IMR-90 (cell line): ENCODE results near the gene DENND1C. TPM values are rescaled to one million over a fixed set of nuclear protein-coding genes. Genes with fewer than 3 reads are reported as not detected.

Experiments
- ATAC-seq: fragments of 200-7000 bp; cut with Tn5 transposase; 2 replicates; pipeline ENCODE4 v1.9.1; 2020; ENCODE audit warnings: low read depth, mild to moderate bottlenecking, moderate library complexity
- BruUV-seq: library from RNA; stranded (reverse); fragments of 400-500 nt; replicated peaks from 2 replicates; lab custom pipeline; 2021; lab: Mats Ljungman, UMichigan
- CTCF ChIA-PET: fragments of 300-600 bp; formaldehyde crosslinking; extraction: SDS; loops from one replicate; lab custom pipeline; 2021; ENCODE audit warnings: antibody characterized with exemption; lab: Yijun Ruan, JAX
- POLR2A ChIA-PET: fragments of 300-600 bp; sonication (Branson Sonifier 250); formaldehyde crosslinking; loops from one replicate; lab custom pipeline; 2022; ENCODE audit warnings: antibody characterized with exemption; ENCODE audit not compliant: unreplicated experiment; lab: Charles Lee
- DNase-seq: peaks from one replicate; pipeline ENCODE4 v3.0.0; 2013
- H2AFZ ChIP-seq: replicated peaks from 2 replicates; pipeline ENCODE3; 2013; ENCODE audit warnings: low read length, mild to moderate bottlenecking; ENCODE audit not compliant: poor library complexity
- H2AK5ac ChIP-seq: 2 replicates; pipeline ENCODE4 v1.6.1; 2013; ENCODE audit warnings: low read depth, low read length, inconsistent platforms
- H2AK9ac ChIP-seq: replicated peaks from 2 replicates; pipeline ENCODE3; 2013; ENCODE audit warnings: mild to moderate bottlenecking, low read depth, low read length, moderate library complexity; ENCODE audit not compliant: poor library complexity
- H2BK120ac ChIP-seq: 2 replicates; pipeline ENCODE4 v1.6.1; 2013; ENCODE audit warnings: low read depth, low read length, inconsistent platforms
- H2BK15ac ChIP-seq: 3 replicates; pipeline ENCODE4 v1.6.1; 2013; ENCODE audit warnings: low read depth, low read length, inconsistent platforms
- H2BK20ac ChIP-seq: 2 replicates; pipeline ENCODE4 v1.6.1; 2013; ENCODE audit warnings: low read depth, mild to moderate bottlenecking, inconsistent platforms, low read length, moderate library complexity
- H2BK5ac ChIP-seq: 2 replicates; pipeline ENCODE4 v1.6.1; 2013; ENCODE audit warnings: mild to moderate bottlenecking, low read depth, low read length, inconsistent platforms; ENCODE audit not compliant: poor library complexity, severe bottlenecking
- H3K14ac ChIP-seq: replicated peaks from 2 replicates; pipeline ENCODE4 v1.6.1; 2013; ENCODE audit warnings: low read depth, low read length, inconsistent platforms
- H3K18ac ChIP-seq: 2 replicates; pipeline ENCODE4 v1.6.1; 2013; ENCODE audit warnings: low read depth, low read length, control low read depth
- H3K23ac ChIP-seq: 2 replicates; pipeline ENCODE4 v1.6.1; 2013; ENCODE audit warnings: low read depth, low read length, inconsistent platforms
- H3K27ac ChIP-seq: 2 replicates; pipeline ENCODE4 v1.5.1; 2013; ENCODE audit warnings: mild to moderate bottlenecking, control low read depth, low read length; ENCODE audit not compliant: insufficient read depth
- H3K27me3 ChIP-seq: 2 replicates; pipeline ENCODE4 v1.6.1; 2013; ENCODE audit warnings: low read length; ENCODE audit not compliant: control insufficient read depth, insufficient read depth
- H3K36me3 ChIP-seq: 2 replicates; pipeline ENCODE4 v1.6.1; 2013; ENCODE audit warnings: low read length, mixed read lengths; ENCODE audit not compliant: control insufficient read depth, insufficient read depth
- H3K4ac ChIP-seq: 2 replicates; pipeline ENCODE4 v1.6.1; 2013; ENCODE audit warnings: low read depth, low read length, inconsistent platforms
- H3K4me1 ChIP-seq: 2 replicates; pipeline ENCODE4 v1.6.1; 2013; ENCODE audit warnings: low read length, mixed read lengths; ENCODE audit not compliant: control insufficient read depth, insufficient read depth
- H3K4me2 ChIP-seq: 2 replicates; pipeline ENCODE4 v1.6.1; 2013; ENCODE audit warnings: low read depth, mild to moderate bottlenecking, control low read depth, low read length, moderate library complexity
- H3K4me3 ChIP-seq: 2 replicates; pipeline ENCODE4 v1.5.1; 2013; ENCODE audit warnings: low read depth, mild to moderate bottlenecking, control low read depth, low read length, moderate library complexity; ENCODE audit not compliant: insufficient read depth
- H3K56ac ChIP-seq: 2 replicates; pipeline ENCODE4 v1.6.1; 2013; ENCODE audit warnings: low read length, inconsistent platforms; ENCODE audit not compliant: insufficient read depth; ENCODE audit errors: extremely low read depth
- H3K79me1 ChIP-seq, 2 experiments: 2 replicates each; pipeline ENCODE4 v1.6.1; 2013; ENCODE audit warnings: low read length in 2 of 2, inconsistent platforms in 1 of 2, low read depth in 1 of 2
- H3K9ac ChIP-seq: 2 replicates; pipeline ENCODE4 v1.6.1; 2013; ENCODE audit warnings: low read depth, low read length, control low read depth
- H3K9me1 ChIP-seq: 2 replicates; pipeline ENCODE4 v1.6.1; 2013; ENCODE audit warnings: low read length, inconsistent platforms; ENCODE audit not compliant: insufficient read depth
- H3K9me3 ChIP-seq: 2 replicates; pipeline ENCODE4 v1.6.1; 2013; ENCODE audit warnings: low read length; ENCODE audit not compliant: control insufficient read depth, insufficient read depth
- H4K20me1 ChIP-seq: 2 replicates; pipeline ENCODE4 v1.6.1; 2013; ENCODE audit warnings: low read length, inconsistent platforms; ENCODE audit not compliant: insufficient read depth
- H4K5ac ChIP-seq: 2 replicates; pipeline ENCODE4 v1.6.1; 2013; ENCODE audit warnings: mild to moderate bottlenecking, low read depth, low read length, control low read depth
- H4K8ac ChIP-seq, 2 experiments: 2 replicates each; pipeline ENCODE4 v1.6.1; 2013; ENCODE audit warnings: low read depth in 2 of 2, low read length in 2 of 2, control low read depth in 1 of 2, inconsistent platforms in 1 of 2
- H4K91ac ChIP-seq: 2 replicates; pipeline ENCODE4 v1.6.1; 2013; ENCODE audit warnings: low read depth, low read length, inconsistent platforms; ENCODE audit not compliant: insufficient read depth
- BHLHE40 ChIP-seq: fragments of 150-350 bp; IDR thresholded peaks from 2 replicates; pipeline ENCODE4 v1.6.1; 2016; ENCODE audit warnings: mild to moderate bottlenecking, low read depth, low read length
- CEBPB ChIP-seq: IDR thresholded peaks from 2 replicates; pipeline ENCODE4 v1.6.1; 2012; ENCODE audit warnings: low read depth, low read length, improper control_type of control experiment
- CHD1 ChIP-seq: IDR thresholded peaks from 2 replicates; pipeline ENCODE4 v1.6.1; 2012; ENCODE audit warnings: low read depth, low read length, improper control_type of control experiment
- CTCF ChIP-seq: conservative IDR thresholded peaks from 2 replicates; pipeline ENCODE4 v1.5.1; 2012; ENCODE audit warnings: mild to moderate bottlenecking, low read depth, low read length, improper control_type of control experiment
- ELK1 ChIP-seq: fragments of 150-350 bp; IDR thresholded peaks from 2 replicates; pipeline ENCODE4 v1.6.1; 2016; ENCODE audit warnings: low read depth, mild to moderate bottlenecking, low read length, moderate library complexity, borderline replicate concordance
- FOS ChIP-seq: fragments of 150-350 bp; IDR thresholded peaks from 2 replicates; pipeline ENCODE4 v1.6.1; 2016; ENCODE audit warnings: low read depth, low read length
- MAFK ChIP-seq: IDR thresholded peaks from 2 replicates; pipeline ENCODE4 v1.6.1; 2012; ENCODE audit warnings: low read depth, low read length, improper control_type of control experiment
- MAZ ChIP-seq: IDR thresholded peaks from 2 replicates; pipeline ENCODE4 v1.6.1; 2012; ENCODE audit warnings: low read depth, mild to moderate bottlenecking, low read length, improper control_type of control experiment, moderate library complexity, borderline replicate concordance
- MXI1 ChIP-seq: IDR thresholded peaks from 2 replicates; pipeline ENCODE4 v1.6.1; 2012; ENCODE audit warnings: low read depth, mild to moderate bottlenecking, low read length, moderate library complexity, borderline replicate concordance
- NFE2L2 ChIP-seq: fragments of 150-350 bp; IDR thresholded peaks from 2 replicates; pipeline ENCODE4 v1.6.1; 2016; ENCODE audit warnings: low read depth, mild to moderate bottlenecking, low read length
- POLR2A ChIP-seq: IDR thresholded peaks from 2 replicates; pipeline ENCODE4 v1.6.1; 2012; ENCODE audit warnings: mild to moderate bottlenecking, low read depth, low read length
- RAD21 ChIP-seq: IDR thresholded peaks from 2 replicates; pipeline ENCODE4 v1.6.1; 2012; ENCODE audit warnings: low read length, improper control_type of control experiment
- RCOR1 ChIP-seq: IDR thresholded peaks from 2 replicates; pipeline ENCODE4 v1.6.1; 2012; ENCODE audit warnings: mild to moderate bottlenecking, low read length, improper control_type of control experiment; ENCODE audit not compliant: insufficient replicate concordance
- RFX5 ChIP-seq: IDR thresholded peaks from 2 replicates; pipeline ENCODE4 v1.8.0; 2012; ENCODE audit warnings: low read depth, mild to moderate bottlenecking, low read length, moderate library complexity
- SMC3 ChIP-seq: fragments of 150-350 bp; IDR thresholded peaks from 2 replicates; pipeline ENCODE4 v1.6.1; 2016; ENCODE audit warnings: low read depth, mild to moderate bottlenecking, antibody characterized with exemption, low read length, moderate library complexity
- USF2 ChIP-seq: fragments of 150-350 bp; IDR thresholded peaks from 2 replicates; pipeline ENCODE4 v1.6.1; 2017; ENCODE audit warnings: mild to moderate bottlenecking, antibody characterized with exemption, low read length, low read depth
- WGBS, 2 experiments: methylation state at CpG; one replicate each; pipeline versions ENCODE4 v1.1.5 to v1.1.7; 2013; ENCODE audit warnings: missing lambda C conversion rate in 2 of 2; ENCODE audit not compliant: insufficient read length in 1 of 2; ENCODE audit errors: extremely low coverage in 2 of 2; 5-methylcytosine and 5-hydroxymethylcytosine counted together
- dilution Hi-C: fragments of 300-500 bp; cut with HindIII; formaldehyde crosslinking; loops from one replicate; pipeline ENCODE4 v1.14.3; 2018; ENCODE audit warnings: low sequenced_read_pairs; ENCODE audit not compliant: unreplicated experiment
- in situ Hi-C: fragments of 300-500 bp; cut with MboI; formaldehyde crosslinking; loops from 3 replicates; pipeline ENCODE4 v1.14.3; 2019; ENCODE audit warnings: low sequenced_read_pairs, inconsistent platforms, mixed read lengths
- intact Hi-C: fragments of 100-400 bp; cut with micrococcal nuclease; formaldehyde crosslinking; loops from 2 replicates; pipeline ENCODE4 v1.10.0; 2022
- polyA plus RNA-seq, 3 experiments: library from polyadenylated mRNA; depleted of rRNA; stranded (reverse); fragments of >200 nt; gene quantifications; 2 replicates each; pipeline ENCODE4 v1.2.3, GENCODE V29; 2012; ENCODE audit warnings: low replicate concordance in 1 of 3
- total RNA-seq: library from RNA; depleted of rRNA; stranded (reverse); fragments of >200 nt; gene quantifications from 2 replicates; pipeline ENCODE4 v1.2.3, GENCODE V29; 2012

DENND1C gene
- total and polyA plus RNA-seq, 2 of the 4 experiments (the other 2 are of a cell fraction), result not detected

GRCh38 chr19:6498294-6499036 lies 16.9 kb upstream of the DENND1C start:
- Histone ChIP-seq H3K4me1 (no peaks in the 10 kb centered on the region), H2BK5ac (no peak overlapping the region), H3K9me3 (peaks cover 5% of the 10 kb centered on the region), H3K27me3 (peaks cover 21% of the 10 kb centered on the region), H2AK5ac (no peak overlapping the region), H4K20me1 (no peaks in the 10 kb centered on the region), H3K9ac (no peak overlapping the region), H2BK120ac (no peak overlapping the region), H3K4me3 (no peak overlapping the region), H2AK9ac (no peak overlapping the region), H3K79me1 (no peaks in the 10 kb centered on the region), H2BK20ac (no peak overlapping the region), H3K56ac (no peak overlapping the region), H4K8ac (no peak overlapping the region), H3K4me2 (no peak overlapping the region), H3K27ac (no peak overlapping the region), H2BK15ac (no peak overlapping the region), H3K14ac (no peak overlapping the region), H3K4ac (no peak overlapping the region), H2AFZ (no peak overlapping the region), H3K18ac (no peak overlapping the region), H3K9me1 (no peaks in the 10 kb centered on the region), H4K5ac (no peak overlapping the region), H3K36me3 (no peaks in the 10 kb centered on the region), H3K23ac (no peak overlapping the region), H4K91ac (no peak overlapping the region)
- no peak for DNase-seq
- WGBS, 2 experiments, result 57% methylated on average over 7 of the region's 7 CpGs; no CpG with 5 or more reads in 1 of the 2 experiments
- no peak for ATAC-seq
- TF ChIP-seq RAD21 (no peak), USF2 (no peak), POLR2A (no peak), ELK1 (no peak), MAZ (no peak), MAFK (no peak), FOS (no peak), RCOR1 (no peak), SMC3 (no peak), CHD1 (no peak), CTCF (no peak), MXI1 (no peak), BHLHE40 (no peak), NFE2L2 (no peak), RFX5 (no peak), CEBPB (no peak)
- intact Hi-C loops, result no loop called here
- dilution Hi-C loops, result no loop called here
- no TSS peak for BruUV-seq
- in situ Hi-C loops, result no loop called here
- POLR2A ChIA-PET, result no interaction called here
- CTCF ChIA-PET, result no interaction called here
